Measurements from ENCODE around the gene DOCK7.
A peak's percentile ranks its signal among the peaks of the same experiment; 100 is the strongest.

DOCK7 gene

GRCh38 chr1:62437273-62437940 lies 250.8 kb downstream of the DOCK7 start:
- in situ Hi-C loops (cut with HindIII; ENCODE audit: low sequenced_read_pairs), result no loop called here
- TF ChIP-seq, protein P1, sequence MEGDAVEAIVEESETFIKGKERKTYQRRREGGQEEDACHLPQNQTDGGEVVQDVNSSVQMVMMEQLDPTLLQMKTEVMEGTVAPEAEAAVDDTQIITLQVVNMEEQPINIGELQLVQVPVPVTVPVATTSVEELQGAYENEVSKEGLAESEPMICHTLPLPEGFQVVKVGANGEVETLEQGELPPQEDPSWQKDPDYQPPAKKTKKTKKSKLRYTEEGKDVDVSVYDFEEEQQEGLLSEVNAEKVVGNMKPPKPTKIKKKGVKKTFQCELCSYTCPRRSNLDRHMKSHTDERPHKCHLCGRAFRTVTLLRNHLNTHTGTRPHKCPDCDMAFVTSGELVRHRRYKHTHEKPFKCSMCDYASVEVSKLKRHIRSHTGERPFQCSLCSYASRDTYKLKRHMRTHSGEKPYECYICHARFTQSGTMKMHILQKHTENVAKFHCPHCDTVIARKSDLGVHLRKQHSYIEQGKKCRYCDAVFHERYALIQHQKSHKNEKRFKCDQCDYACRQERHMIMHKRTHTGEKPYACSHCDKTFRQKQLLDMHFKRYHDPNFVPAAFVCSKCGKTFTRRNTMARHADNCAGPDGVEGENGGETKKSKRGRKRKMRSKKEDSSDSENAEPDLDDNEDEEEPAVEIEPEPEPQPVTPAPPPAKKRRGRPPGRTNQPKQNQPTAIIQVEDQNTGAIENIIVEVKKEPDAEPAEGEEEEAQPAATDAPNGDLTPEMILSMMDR (IDR thresholded peaks at IDR 0.05; ENCODE audit: low read depth, low read length, missing control alignments), result no peak
- H3K4me3 ChIP-seq (ENCODE audit: low read depth, low read length), result peak overlapping the region; percentile 79
- DNase-seq (ENCODE audit: low read depth), result no peak

DNA sequence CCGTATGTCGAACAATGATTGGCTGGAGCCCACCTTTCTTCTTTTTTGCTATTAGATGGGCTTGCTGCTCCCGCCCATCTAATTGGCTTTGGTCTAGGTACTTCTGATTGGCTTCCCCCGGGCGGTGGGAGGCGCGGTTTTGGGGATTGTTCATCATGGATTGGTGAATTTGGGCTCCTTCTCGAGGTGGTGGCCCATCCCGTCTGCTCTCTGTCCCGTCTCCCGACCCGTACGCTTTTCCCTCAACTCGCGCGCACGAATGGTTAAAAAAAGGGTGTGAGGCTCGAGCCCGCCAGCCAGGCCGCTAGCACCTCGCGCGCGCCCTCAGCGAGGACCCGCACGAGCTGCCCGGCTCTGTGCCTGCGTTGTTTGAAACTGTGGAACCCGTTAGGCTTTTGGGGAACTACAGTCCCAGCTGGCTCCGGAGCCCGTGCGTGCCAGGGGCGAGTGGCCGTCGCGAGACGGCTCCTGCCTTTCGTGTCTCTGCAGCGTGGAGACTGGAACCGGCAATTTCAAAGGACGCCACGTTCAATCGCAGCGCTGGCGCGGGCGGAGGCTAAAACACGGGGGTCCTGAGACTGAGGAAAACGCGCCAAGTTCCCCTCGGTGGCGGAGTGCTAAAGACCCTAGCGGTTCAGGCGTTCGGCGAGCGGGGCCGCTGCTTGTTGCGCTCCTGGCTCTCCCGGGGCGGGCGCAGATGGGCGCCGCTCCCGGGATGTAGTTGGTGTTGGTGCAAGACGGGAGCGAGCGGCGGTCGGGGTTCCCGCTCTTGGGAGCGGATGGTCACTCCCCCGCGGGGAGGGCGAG lies 251.5 kb downstream of the DOCK7 start, which contains the start of gene USP1:
Gene USP1 (plus strand): TSS at position 584 of the 807 bp plus-strand sequence. CDS start 2,819 bp downstream, outside the sequence.
- in situ Hi-C loops (cut with HindIII; ENCODE audit: low sequenced_read_pairs), result no loop called here
- TF ChIP-seq, protein P1 (IDR thresholded peaks at IDR 0.05; ENCODE audit: low read depth, low read length, missing control alignments), result no peak
- DNase-seq (ENCODE audit: low read depth), result peak; percentile 99
- peak within 1 kb of the TSS; percentile 79 for H3K4me3 ChIP-seq (ENCODE audit: low read depth, low read length)

DNA sequence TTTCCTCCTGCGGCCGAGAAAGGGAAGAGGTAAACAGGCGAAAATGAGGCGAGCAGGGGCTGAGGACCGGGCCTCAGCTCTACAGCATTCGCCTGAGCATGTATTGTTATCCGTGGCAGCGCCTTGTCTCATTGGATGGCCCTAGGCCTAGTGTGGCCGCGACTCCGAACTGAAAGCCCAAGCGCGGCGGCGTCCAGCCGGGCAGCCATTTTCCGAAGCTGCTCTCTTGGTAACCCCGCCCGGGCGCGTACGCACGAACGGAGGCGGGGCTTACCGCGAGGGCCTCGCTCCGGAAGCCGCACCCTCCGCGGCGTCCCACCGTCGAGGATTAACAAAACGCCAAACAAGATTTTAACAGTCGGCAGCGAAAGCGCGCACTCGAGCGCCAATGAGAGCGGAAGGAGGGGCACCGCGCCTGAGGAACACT lies 252.1 kb downstream of the DOCK7 start:
- TF ChIP-seq, protein P1 (IDR thresholded peaks at IDR 0.05; ENCODE audit: low read depth, low read length, missing control alignments), result no peak
- no peak for DNase-seq (ENCODE audit: low read depth)
- in situ Hi-C loops (cut with HindIII; ENCODE audit: low sequenced_read_pairs), result no loop called here
- peak overlapping the region; percentile 79 for H3K4me3 ChIP-seq (ENCODE audit: low read depth, low read length)

GRCh38 chr1:62435231-62436038 lies 252.8 kb downstream of the DOCK7 start:
- in situ Hi-C loops (cut with HindIII; ENCODE audit: low sequenced_read_pairs), result no loop called here
- DNase-seq (ENCODE audit: low read depth), result peak; percentile 9
- H3K4me3 ChIP-seq (ENCODE audit: low read depth, low read length), result peak overlapping the region; percentile 79
- TF ChIP-seq, protein P1 (IDR thresholded peaks at IDR 0.05; ENCODE audit: low read depth, low read length, missing control alignments), result no peak

DNA sequence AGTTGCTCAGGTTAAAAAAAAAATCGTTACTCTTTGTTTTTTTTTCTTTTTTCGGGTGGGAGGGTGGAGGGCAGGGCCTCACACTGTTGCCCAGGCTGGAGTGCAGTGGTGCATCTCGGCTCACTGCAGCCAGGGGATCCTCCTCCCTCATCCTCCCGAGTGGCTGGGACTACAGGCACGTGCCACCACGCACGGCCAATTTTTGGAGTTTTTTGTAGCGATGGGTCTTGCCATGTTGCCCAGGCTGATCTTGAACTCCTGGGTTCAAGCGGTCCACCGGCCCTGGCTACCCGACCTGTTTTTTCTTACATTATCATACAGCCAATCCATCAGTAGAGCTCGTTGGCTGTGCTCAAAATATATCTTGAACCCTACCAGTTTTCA lies 253.6 kb downstream of the DOCK7 start:
- in situ Hi-C loops (cut with HindIII; ENCODE audit: low sequenced_read_pairs), result no loop called here
- TF ChIP-seq, protein P1 (IDR thresholded peaks at IDR 0.05; ENCODE audit: low read depth, low read length, missing control alignments), result no peak
- no peak for DNase-seq (ENCODE audit: low read depth)
- H3K4me3 ChIP-seq (ENCODE audit: low read depth, low read length), result no peak overlapping the region
